IMR-90 (cell line): Measurements from ENCODE around the gene FOXN4. TPM values are rescaled to one million over a fixed set of nuclear protein-coding genes. Genes with fewer than 3 reads are reported as not detected.

Experiments used
- ATAC-seq: fragments of 200-7000 bp; cut with Tn5 transposase; 2 replicates; pipeline ENCODE4 v1.9.1; 2020; ENCODE audit warnings: low read depth, mild to moderate bottlenecking, moderate library complexity
- BruUV-seq: library from RNA; stranded (reverse); fragments of 400-500 nt; replicated peaks from 2 replicates; lab custom pipeline; 2021; lab: Mats Ljungman, UMichigan
- CTCF ChIA-PET: fragments of 300-600 bp; formaldehyde crosslinking; extraction: SDS; loops from one replicate; lab custom pipeline; 2021; ENCODE audit warnings: antibody characterized with exemption; lab: Yijun Ruan, JAX
- POLR2A ChIA-PET: fragments of 300-600 bp; sonication (Branson Sonifier 250); formaldehyde crosslinking; loops from one replicate; lab custom pipeline; 2022; ENCODE audit warnings: antibody characterized with exemption; ENCODE audit not compliant: unreplicated experiment; lab: Charles Lee
- DNase-seq: peaks from one replicate; pipeline ENCODE4 v3.0.0; 2013
- H2AFZ ChIP-seq: replicated peaks from 2 replicates; pipeline ENCODE3; 2013; ENCODE audit warnings: low read length, mild to moderate bottlenecking; ENCODE audit not compliant: poor library complexity
- H2AK5ac ChIP-seq: 2 replicates; pipeline ENCODE4 v1.6.1; 2013; ENCODE audit warnings: low read depth, low read length, inconsistent platforms
- H2AK9ac ChIP-seq: replicated peaks from 2 replicates; pipeline ENCODE3; 2013; ENCODE audit warnings: mild to moderate bottlenecking, low read depth, low read length, moderate library complexity; ENCODE audit not compliant: poor library complexity
- H2BK120ac ChIP-seq: 2 replicates; pipeline ENCODE4 v1.6.1; 2013; ENCODE audit warnings: low read depth, low read length, inconsistent platforms
- H2BK15ac ChIP-seq: 3 replicates; pipeline ENCODE4 v1.6.1; 2013; ENCODE audit warnings: low read depth, low read length, inconsistent platforms
- H2BK20ac ChIP-seq: 2 replicates; pipeline ENCODE4 v1.6.1; 2013; ENCODE audit warnings: low read depth, mild to moderate bottlenecking, inconsistent platforms, low read length, moderate library complexity
- H2BK5ac ChIP-seq: 2 replicates; pipeline ENCODE4 v1.6.1; 2013; ENCODE audit warnings: mild to moderate bottlenecking, low read depth, low read length, inconsistent platforms; ENCODE audit not compliant: poor library complexity, severe bottlenecking
- H3K14ac ChIP-seq: replicated peaks from 2 replicates; pipeline ENCODE4 v1.6.1; 2013; ENCODE audit warnings: low read depth, low read length, inconsistent platforms
- H3K18ac ChIP-seq: 2 replicates; pipeline ENCODE4 v1.6.1; 2013; ENCODE audit warnings: low read depth, low read length, control low read depth
- H3K23ac ChIP-seq: 2 replicates; pipeline ENCODE4 v1.6.1; 2013; ENCODE audit warnings: low read depth, low read length, inconsistent platforms
- H3K27ac ChIP-seq: 2 replicates; pipeline ENCODE4 v1.5.1; 2013; ENCODE audit warnings: mild to moderate bottlenecking, control low read depth, low read length; ENCODE audit not compliant: insufficient read depth
- H3K27me3 ChIP-seq: 2 replicates; pipeline ENCODE4 v1.6.1; 2013; ENCODE audit warnings: low read length; ENCODE audit not compliant: control insufficient read depth, insufficient read depth
- H3K36me3 ChIP-seq: 2 replicates; pipeline ENCODE4 v1.6.1; 2013; ENCODE audit warnings: low read length, mixed read lengths; ENCODE audit not compliant: control insufficient read depth, insufficient read depth
- H3K4ac ChIP-seq: 2 replicates; pipeline ENCODE4 v1.6.1; 2013; ENCODE audit warnings: low read depth, low read length, inconsistent platforms
- H3K4me1 ChIP-seq: 2 replicates; pipeline ENCODE4 v1.6.1; 2013; ENCODE audit warnings: low read length, mixed read lengths; ENCODE audit not compliant: control insufficient read depth, insufficient read depth
- H3K4me2 ChIP-seq: 2 replicates; pipeline ENCODE4 v1.6.1; 2013; ENCODE audit warnings: low read depth, mild to moderate bottlenecking, control low read depth, low read length, moderate library complexity
- H3K4me3 ChIP-seq: 2 replicates; pipeline ENCODE4 v1.5.1; 2013; ENCODE audit warnings: low read depth, mild to moderate bottlenecking, control low read depth, low read length, moderate library complexity; ENCODE audit not compliant: insufficient read depth
- H3K56ac ChIP-seq: 2 replicates; pipeline ENCODE4 v1.6.1; 2013; ENCODE audit warnings: low read length, inconsistent platforms; ENCODE audit not compliant: insufficient read depth; ENCODE audit errors: extremely low read depth
- H3K79me1 ChIP-seq, 2 experiments: 2 replicates each; pipeline ENCODE4 v1.6.1; 2013; ENCODE audit warnings: low read length in 2 of 2, inconsistent platforms in 1 of 2, low read depth in 1 of 2
- H3K9ac ChIP-seq: 2 replicates; pipeline ENCODE4 v1.6.1; 2013; ENCODE audit warnings: low read depth, low read length, control low read depth
- H3K9me1 ChIP-seq: 2 replicates; pipeline ENCODE4 v1.6.1; 2013; ENCODE audit warnings: low read length, inconsistent platforms; ENCODE audit not compliant: insufficient read depth
- H3K9me3 ChIP-seq: 2 replicates; pipeline ENCODE4 v1.6.1; 2013; ENCODE audit warnings: low read length; ENCODE audit not compliant: control insufficient read depth, insufficient read depth
- H4K20me1 ChIP-seq: 2 replicates; pipeline ENCODE4 v1.6.1; 2013; ENCODE audit warnings: low read length, inconsistent platforms; ENCODE audit not compliant: insufficient read depth
- H4K5ac ChIP-seq: 2 replicates; pipeline ENCODE4 v1.6.1; 2013; ENCODE audit warnings: mild to moderate bottlenecking, low read depth, low read length, control low read depth
- H4K8ac ChIP-seq, 2 experiments: 2 replicates each; pipeline ENCODE4 v1.6.1; 2013; ENCODE audit warnings: low read depth in 2 of 2, low read length in 2 of 2, control low read depth in 1 of 2, inconsistent platforms in 1 of 2
- H4K91ac ChIP-seq: 2 replicates; pipeline ENCODE4 v1.6.1; 2013; ENCODE audit warnings: low read depth, low read length, inconsistent platforms; ENCODE audit not compliant: insufficient read depth
- BHLHE40 ChIP-seq: fragments of 150-350 bp; IDR thresholded peaks from 2 replicates; pipeline ENCODE4 v1.6.1; 2016; ENCODE audit warnings: mild to moderate bottlenecking, low read depth, low read length
- CEBPB ChIP-seq: IDR thresholded peaks from 2 replicates; pipeline ENCODE4 v1.6.1; 2012; ENCODE audit warnings: low read depth, low read length, improper control_type of control experiment
- CHD1 ChIP-seq: IDR thresholded peaks from 2 replicates; pipeline ENCODE4 v1.6.1; 2012; ENCODE audit warnings: low read depth, low read length, improper control_type of control experiment
- FOS ChIP-seq: fragments of 150-350 bp; IDR thresholded peaks from 2 replicates; pipeline ENCODE4 v1.6.1; 2016; ENCODE audit warnings: low read depth, low read length
- MAFK ChIP-seq: IDR thresholded peaks from 2 replicates; pipeline ENCODE4 v1.6.1; 2012; ENCODE audit warnings: low read depth, low read length, improper control_type of control experiment
- MAZ ChIP-seq: IDR thresholded peaks from 2 replicates; pipeline ENCODE4 v1.6.1; 2012; ENCODE audit warnings: low read depth, mild to moderate bottlenecking, low read length, improper control_type of control experiment, moderate library complexity, borderline replicate concordance
- MXI1 ChIP-seq: IDR thresholded peaks from 2 replicates; pipeline ENCODE4 v1.6.1; 2012; ENCODE audit warnings: low read depth, mild to moderate bottlenecking, low read length, moderate library complexity, borderline replicate concordance
- NFE2L2 ChIP-seq: fragments of 150-350 bp; IDR thresholded peaks from 2 replicates; pipeline ENCODE4 v1.6.1; 2016; ENCODE audit warnings: low read depth, mild to moderate bottlenecking, low read length
- POLR2A ChIP-seq: IDR thresholded peaks from 2 replicates; pipeline ENCODE4 v1.6.1; 2012; ENCODE audit warnings: mild to moderate bottlenecking, low read depth, low read length
- RAD21 ChIP-seq: IDR thresholded peaks from 2 replicates; pipeline ENCODE4 v1.6.1; 2012; ENCODE audit warnings: low read length, improper control_type of control experiment
- RCOR1 ChIP-seq: IDR thresholded peaks from 2 replicates; pipeline ENCODE4 v1.6.1; 2012; ENCODE audit warnings: mild to moderate bottlenecking, low read length, improper control_type of control experiment; ENCODE audit not compliant: insufficient replicate concordance
- RFX5 ChIP-seq: IDR thresholded peaks from 2 replicates; pipeline ENCODE4 v1.8.0; 2012; ENCODE audit warnings: low read depth, mild to moderate bottlenecking, low read length, moderate library complexity
- SMC3 ChIP-seq: fragments of 150-350 bp; IDR thresholded peaks from 2 replicates; pipeline ENCODE4 v1.6.1; 2016; ENCODE audit warnings: low read depth, mild to moderate bottlenecking, antibody characterized with exemption, low read length, moderate library complexity
- WGBS, 2 experiments: methylation state at CpG; one replicate each; pipeline versions ENCODE4 v1.1.5 to v1.1.7; 2013; ENCODE audit warnings: missing lambda C conversion rate in 2 of 2; ENCODE audit not compliant: insufficient read length in 1 of 2; ENCODE audit errors: extremely low coverage in 2 of 2; 5-methylcytosine and 5-hydroxymethylcytosine counted together
- dilution Hi-C: fragments of 300-500 bp; cut with HindIII; formaldehyde crosslinking; loops from one replicate; pipeline ENCODE4 v1.14.3; 2018; ENCODE audit warnings: low sequenced_read_pairs; ENCODE audit not compliant: unreplicated experiment
- in situ Hi-C: fragments of 300-500 bp; cut with MboI; formaldehyde crosslinking; loops from 3 replicates; pipeline ENCODE4 v1.14.3; 2019; ENCODE audit warnings: low sequenced_read_pairs, inconsistent platforms, mixed read lengths
- intact Hi-C: fragments of 100-400 bp; cut with micrococcal nuclease; formaldehyde crosslinking; loops from 2 replicates; pipeline ENCODE4 v1.10.0; 2022
- polyA plus RNA-seq, 3 experiments: library from polyadenylated mRNA; depleted of rRNA; stranded (reverse); fragments of >200 nt; gene quantifications; 2 replicates each; pipeline ENCODE4 v1.2.3, GENCODE V29; 2012; ENCODE audit warnings: low replicate concordance in 1 of 3
- total RNA-seq: library from RNA; depleted of rRNA; stranded (reverse); fragments of >200 nt; gene quantifications from 2 replicates; pipeline ENCODE4 v1.2.3, GENCODE V29; 2012
- TF ChIP-seq, protein P1 (sequence below): fragments of 150-350 bp; IDR thresholded peaks from 2 replicates; pipeline ENCODE4 v1.6.1; 2016; ENCODE audit warnings: low read depth, mild to moderate bottlenecking, low read length, moderate library complexity, borderline replicate concordance
- TF ChIP-seq, protein P2 (sequence below): fragments of 150-350 bp; IDR thresholded peaks from 2 replicates; pipeline ENCODE4 v1.6.1; 2017; ENCODE audit warnings: mild to moderate bottlenecking, antibody characterized with exemption, low read length, low read depth
- TF ChIP-seq, protein P3 (sequence below): conservative IDR thresholded peaks from 2 replicates; pipeline ENCODE4 v1.5.1; 2012; ENCODE audit warnings: mild to moderate bottlenecking, low read depth, low read length, improper control_type of control experiment

FOXN4 gene
- total and polyA plus RNA-seq, 2 of the 4 experiments (the other 2 are of a cell fraction): not detected

DNA sequence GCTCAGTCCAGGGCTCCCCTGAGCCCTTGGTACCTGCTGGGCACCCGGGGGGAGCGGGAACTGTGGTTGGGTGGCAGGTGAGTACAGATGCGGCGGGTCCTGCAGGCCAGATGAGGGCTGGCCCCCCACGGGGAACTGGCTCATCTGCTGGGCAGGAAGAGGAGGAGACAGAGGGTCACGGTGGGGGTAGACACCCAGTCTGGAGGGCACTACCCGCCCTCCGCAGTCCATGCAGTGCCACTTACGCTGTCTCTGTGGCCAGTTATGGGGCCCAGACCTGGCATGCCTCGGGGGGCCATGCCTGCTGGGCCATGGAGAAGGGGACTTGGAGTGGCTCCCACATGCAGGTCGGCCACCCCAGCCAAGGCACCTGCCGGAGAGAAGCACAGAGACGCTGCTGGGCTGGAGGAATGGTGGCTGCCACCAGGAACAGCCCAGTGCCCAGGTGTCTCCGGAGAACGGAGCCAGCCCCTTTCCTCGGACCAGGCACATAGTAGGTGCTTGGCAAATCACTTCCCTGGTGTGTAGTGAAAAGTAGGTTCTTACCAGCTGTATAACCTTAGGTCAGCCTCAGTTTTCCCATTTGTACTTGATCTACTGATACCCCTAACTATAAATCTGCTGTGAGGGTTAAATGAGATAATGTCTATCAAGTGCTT, 21.1 kb downstream of the FOXN4 start:
- no CpG with 5 or more reads among the region's 16 CpGs for WGBS, 2 experiments
- Histone ChIP-seq H2BK20ac (no peak overlapping the region), H3K14ac (no peak overlapping the region), H3K27me3 (peaks cover 4% of the 10 kb centered on the region; the same call in 1 of the 2 replicates), H3K36me3 (no peaks in the 10 kb centered on the region), H3K4ac (no peak overlapping the region), H4K5ac (no peak overlapping the region), H3K27ac (no peak overlapping the region), H3K9me1 (no peaks in the 10 kb centered on the region), H2AK5ac (no peak overlapping the region), H3K79me1 (no peaks in the 10 kb centered on the region), H2BK5ac (no peak overlapping the region), H2AFZ (no peak overlapping the region), H4K8ac (no peak overlapping the region), H3K56ac (no peak overlapping the region), H3K4me2 (no peak overlapping the region), H2BK120ac (no peak overlapping the region), H3K9me3 (no peaks in the 10 kb centered on the region), H4K20me1 (no peaks in the 10 kb centered on the region), H3K23ac (no peak overlapping the region), H4K91ac (no peak overlapping the region), H3K4me1 (no peaks in the 10 kb centered on the region), H2BK15ac (no peak overlapping the region), H2AK9ac (no peak overlapping the region), H3K9ac (no peak overlapping the region), H3K18ac (no peak overlapping the region), H3K4me3 (no peak overlapping the region)
- dilution Hi-C loops: no loop called here
- no TSS peak for BruUV-seq
- intact Hi-C loops: loop anchor here (2.0 kb wide), 1 partner anchor 43 kb away; no protein-coding TSS in a partner anchor
- ChIA-PET POLR2A (no interaction called here), CTCF (no interaction called here)
- in situ Hi-C loops: no loop called here
- ATAC-seq (no peak), DNase-seq (no peak)
- TF ChIP-seq SMC3 (no peak), NFE2L2 (no peak), CEBPB (no peak), MXI1 (no peak), BHLHE40 (no peak), FOS (no peak), POLR2A (no peak), RAD21 (no peak), RCOR1 (no peak), CHD1 (no peak), MAFK (no peak), MAZ (no peak), RFX5 (no peak)
- TF ChIP-seq, protein P1, sequence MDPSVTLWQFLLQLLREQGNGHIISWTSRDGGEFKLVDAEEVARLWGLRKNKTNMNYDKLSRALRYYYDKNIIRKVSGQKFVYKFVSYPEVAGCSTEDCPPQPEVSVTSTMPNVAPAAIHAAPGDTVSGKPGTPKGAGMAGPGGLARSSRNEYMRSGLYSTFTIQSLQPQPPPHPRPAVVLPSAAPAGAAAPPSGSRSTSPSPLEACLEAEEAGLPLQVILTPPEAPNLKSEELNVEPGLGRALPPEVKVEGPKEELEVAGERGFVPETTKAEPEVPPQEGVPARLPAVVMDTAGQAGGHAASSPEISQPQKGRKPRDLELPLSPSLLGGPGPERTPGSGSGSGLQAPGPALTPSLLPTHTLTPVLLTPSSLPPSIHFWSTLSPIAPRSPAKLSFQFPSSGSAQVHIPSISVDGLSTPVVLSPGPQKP: no peak
- TF ChIP-seq, protein P2, sequence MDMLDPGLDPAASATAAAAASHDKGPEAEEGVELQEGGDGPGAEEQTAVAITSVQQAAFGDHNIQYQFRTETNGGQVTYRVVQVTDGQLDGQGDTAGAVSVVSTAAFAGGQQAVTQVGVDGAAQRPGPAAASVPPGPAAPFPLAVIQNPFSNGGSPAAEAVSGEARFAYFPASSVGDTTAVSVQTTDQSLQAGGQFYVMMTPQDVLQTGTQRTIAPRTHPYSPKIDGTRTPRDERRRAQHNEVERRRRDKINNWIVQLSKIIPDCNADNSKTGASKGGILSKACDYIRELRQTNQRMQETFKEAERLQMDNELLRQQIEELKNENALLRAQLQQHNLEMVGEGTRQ: no peak
- TF ChIP-seq, protein P3, sequence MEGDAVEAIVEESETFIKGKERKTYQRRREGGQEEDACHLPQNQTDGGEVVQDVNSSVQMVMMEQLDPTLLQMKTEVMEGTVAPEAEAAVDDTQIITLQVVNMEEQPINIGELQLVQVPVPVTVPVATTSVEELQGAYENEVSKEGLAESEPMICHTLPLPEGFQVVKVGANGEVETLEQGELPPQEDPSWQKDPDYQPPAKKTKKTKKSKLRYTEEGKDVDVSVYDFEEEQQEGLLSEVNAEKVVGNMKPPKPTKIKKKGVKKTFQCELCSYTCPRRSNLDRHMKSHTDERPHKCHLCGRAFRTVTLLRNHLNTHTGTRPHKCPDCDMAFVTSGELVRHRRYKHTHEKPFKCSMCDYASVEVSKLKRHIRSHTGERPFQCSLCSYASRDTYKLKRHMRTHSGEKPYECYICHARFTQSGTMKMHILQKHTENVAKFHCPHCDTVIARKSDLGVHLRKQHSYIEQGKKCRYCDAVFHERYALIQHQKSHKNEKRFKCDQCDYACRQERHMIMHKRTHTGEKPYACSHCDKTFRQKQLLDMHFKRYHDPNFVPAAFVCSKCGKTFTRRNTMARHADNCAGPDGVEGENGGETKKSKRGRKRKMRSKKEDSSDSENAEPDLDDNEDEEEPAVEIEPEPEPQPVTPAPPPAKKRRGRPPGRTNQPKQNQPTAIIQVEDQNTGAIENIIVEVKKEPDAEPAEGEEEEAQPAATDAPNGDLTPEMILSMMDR: no peak
